HEK293T (cell line): ENCODE data around the gene RPL27.

Experiments
- CTCF ChIA-PET: fragments of 350-600 bp; formaldehyde crosslinking; extraction: SDS; loops from one replicate; lab custom pipeline; 2021; ENCODE audit warnings: antibody characterized with exemption, inconsistent platforms; lab: Yijun Ruan, JAX
- POLR2A ChIA-PET: fragments of 350-600 bp; formaldehyde crosslinking; extraction: SDS; loops from one replicate; lab custom pipeline; 2020; ENCODE audit warnings: antibody characterized with exemption, inconsistent platforms; lab: Yijun Ruan, JAX
- DNase-seq: peaks from one replicate; pipeline ENCODE4 v3.0.0; 2012; ENCODE audit warnings: mixed read lengths; ENCODE audit errors: extremely low spot score
- ARNT ChIP-seq: fragments of 450-650 bp; IDR thresholded peaks from 2 replicates; pipeline ENCODE4 v1.6.1; 2017; ENCODE audit warnings: mild to moderate bottlenecking
- BHLHE40 ChIP-seq: fragments of 450-650 bp; IDR thresholded peaks from 2 replicates; pipeline ENCODE4 v1.6.1; 2016; ENCODE audit warnings: mild to moderate bottlenecking, moderate library complexity, borderline replicate concordance
- CTBP1 ChIP-seq: fragments of 450-650 bp; IDR thresholded peaks from 2 replicates; pipeline ENCODE4 v1.6.1; 2016; ENCODE audit warnings: borderline replicate concordance
- ELF4 ChIP-seq: fragments of 450-650 bp; IDR thresholded peaks from 2 replicates; pipeline ENCODE4 v1.6.1; 2017; ENCODE audit warnings: antibody characterized with exemption
- FOXA1 ChIP-seq: fragments of 450-650 bp; IDR thresholded peaks from 2 replicates; pipeline ENCODE4 v1.6.1; 2016; ENCODE audit warnings: mild to moderate bottlenecking
- FOXK2 ChIP-seq: fragments of 450-650 bp; IDR thresholded peaks from 2 replicates; pipeline ENCODE4 v1.6.1; 2016; ENCODE audit warnings: mild to moderate bottlenecking
- FOXM1 ChIP-seq: fragments of 450-650 bp; IDR thresholded peaks from 2 replicates; pipeline ENCODE4 v1.6.1; 2017; ENCODE audit warnings: mild to moderate bottlenecking, borderline replicate concordance
- HDGF ChIP-seq: fragments of 450-650 bp; IDR thresholded peaks from 2 replicates; pipeline ENCODE4 v1.6.1; 2017; ENCODE audit warnings: antibody characterized with exemption, borderline replicate concordance
- L3MBTL2 ChIP-seq: fragments of 450-650 bp; conservative IDR thresholded peaks from 2 replicates; pipeline ENCODE4 v1.6.1; 2016; ENCODE audit warnings: mild to moderate bottlenecking
- LEF1 ChIP-seq: fragments of 450-650 bp; IDR thresholded peaks from 2 replicates; pipeline ENCODE4 v1.6.1; 2017; ENCODE audit warnings: mild to moderate bottlenecking, borderline replicate concordance
- NFRKB ChIP-seq: fragments of 450-650 bp; IDR thresholded peaks from 2 replicates; pipeline ENCODE4 v1.6.1; 2016; ENCODE audit warnings: mild to moderate bottlenecking, moderate library complexity
- PKNOX1 ChIP-seq: fragments of 450-650 bp; IDR thresholded peaks from 2 replicates; pipeline ENCODE4 v1.6.1; 2016
- SP1 ChIP-seq: fragments of 450-650 bp; IDR thresholded peaks from 2 replicates; pipeline ENCODE4 v1.6.1; 2017
- SUZ12 ChIP-seq: fragments of 450-650 bp; IDR thresholded peaks from 2 replicates; pipeline ENCODE4 v1.6.1; 2016; ENCODE audit warnings: mild to moderate bottlenecking
- TARDBP ChIP-seq: fragments of 450-650 bp; IDR thresholded peaks from 2 replicates; pipeline ENCODE4 v1.6.1; 2016
- ZNF384 ChIP-seq: fragments of 450-650 bp; IDR thresholded peaks from 2 replicates; pipeline ENCODE4 v1.6.1; 2016

Gene RPL27

GRCh38 chr17:43028221-43028861, 30.1 kb downstream of the RPL27 start:
- CTCF ChIA-PET: no interaction called here
- TF ChIP-seq ZNF384 (no peak), CTBP1 (no peak), LEF1 (no peak), HDGF (no peak), L3MBTL2 (no peak), FOXM1 (no peak), FOXA1 (no peak), ELF4 (no peak), TARDBP (no peak), SP1 (no peak)
- POLR2A ChIA-PET: no interaction called here
- no peak for DNase-seq

- ChIA-PET CTCF (interaction anchor here (1.1 kb wide), 1 partner anchor 12 kb away, joined by 3 read pairs; no protein-coding TSS in a partner anchor), POLR2A (interaction anchor here (1.0 kb wide), 1 partner anchor 285 kb away, joined by 3 read pairs; no protein-coding TSS in a partner anchor)
- no peak for DNase-seq
- TF ChIP-seq ZNF384 (no peak), NFRKB (no peak), FOXK2 (no peak), ARNT (no peak), CTBP1 (no peak), BHLHE40 (no peak), FOXM1 (no peak), ELF4 (no peak), FOXA1 (no peak), HDGF (no peak), SP1 (no peak), TARDBP (no peak), PKNOX1 (no peak), L3MBTL2 (no peak), LEF1 (no peak), SUZ12 (no peak)
These were observed 32.0 kb downstream of the RPL27 start for GRCh38 chr17:43030137-43030767.

- no peak for TF ChIP-seq CTBP1
- no peak for TF ChIP-seq TARDBP
- TF ChIP-seq NFRKB: no peak
- no peak for TF ChIP-seq ARNT
- TF ChIP-seq L3MBTL2: no peak
- TF ChIP-seq HDGF: no peak
- no peak for TF ChIP-seq PKNOX1
- TF ChIP-seq FOXA1: no peak
- no peak for TF ChIP-seq ZNF384
- no peak for TF ChIP-seq LEF1
- TF ChIP-seq BHLHE40: no peak
- TF ChIP-seq FOXM1: no peak
- no peak for TF ChIP-seq SP1
- no peak for DNase-seq
- CTCF ChIA-PET: no interaction called here
- POLR2A ChIA-PET: no interaction called here
These were observed 33.4 kb downstream of the RPL27 start for GRCh38 chr17:43031666-43032065.

DNA sequence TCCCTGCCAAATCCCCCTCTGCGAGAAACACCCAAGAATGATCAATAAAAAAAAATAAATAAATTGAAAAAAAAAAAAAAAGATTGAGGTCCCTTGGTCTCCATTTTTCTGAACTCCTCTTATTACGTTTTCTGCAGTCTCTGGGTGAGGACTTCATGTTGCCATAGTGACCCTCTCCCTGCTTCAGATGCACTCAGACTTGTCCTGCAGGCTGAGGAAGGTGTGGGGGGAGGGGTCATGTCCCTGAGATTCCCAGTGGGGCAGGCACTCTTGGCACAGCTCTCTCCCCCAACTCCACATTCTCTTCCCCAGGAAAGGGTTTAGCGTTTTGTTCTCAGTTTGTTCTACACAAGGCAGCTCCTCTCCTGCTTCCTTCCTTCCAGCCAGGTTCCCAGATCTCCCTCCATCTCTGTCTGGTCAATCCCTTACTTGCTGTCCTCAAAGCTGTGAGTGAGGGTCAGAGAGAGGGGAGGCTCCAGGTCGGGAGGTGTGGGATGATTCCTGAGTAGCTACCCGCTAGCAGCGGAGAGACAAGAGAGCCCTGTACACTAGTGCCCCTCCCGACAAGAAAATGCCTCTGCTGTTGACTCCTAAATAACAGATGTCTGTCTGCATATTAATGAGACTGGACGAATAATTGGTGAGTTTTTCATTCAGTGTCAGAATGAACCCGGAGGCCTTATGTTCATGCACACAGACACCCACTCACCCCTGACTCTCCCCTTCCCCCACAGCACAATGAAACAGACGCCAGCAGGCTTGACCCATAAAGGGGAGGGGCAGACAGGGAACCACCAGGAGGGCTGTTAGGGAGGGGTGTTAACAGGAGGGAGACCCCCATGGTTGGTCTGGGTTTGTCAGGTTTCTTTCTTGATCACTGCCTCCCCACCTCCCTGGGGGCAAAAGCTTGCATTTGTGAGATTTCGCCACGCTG, 36.0 kb downstream of the RPL27 start:
- no peak for TF ChIP-seq SP1
- TF ChIP-seq ELF4: no peak
- no peak for TF ChIP-seq LEF1
- TF ChIP-seq ARNT: no peak
- TF ChIP-seq HDGF: no peak
- ChIA-PET CTCF (interaction anchor here (0.6 kb wide), 1 partner anchor 98 kb away, joined by 3 read pairs; no protein-coding TSS in a partner anchor), POLR2A (interaction anchor here (2.7 kb wide), 1 partner anchor 10 kb away, joined by 10 read pairs; the partner anchor contains the start of gene RND2)
- no peak for DNase-seq

- CTCF ChIA-PET: interaction anchor here (0.6 kb wide), 1 partner anchor 98 kb away, joined by 3 read pairs; no protein-coding TSS in a partner anchor
- DNase-seq: no peak
- TF ChIP-seq NFRKB (no peak), ELF4 (no peak), CTBP1 (no peak), HDGF (no peak), PKNOX1 (no peak), SP1 (no peak), FOXK2 (no peak), FOXM1 (no peak)
- POLR2A ChIA-PET: interaction anchor here (2.7 kb wide), 1 partner anchor 10 kb away, joined by 10 read pairs; the partner anchor contains the start of gene RND2
These were observed 36.7 kb downstream of the RPL27 start for GRCh38 chr17:43034894-43035293.
